GM18511 (cell line): ENCODE results near the gene SLC45A1.

Source experiments
- ATAC-seq: cut with Tn5 transposase; IDR thresholded peaks from one replicate; pipeline ENCODE4 v1.9.1; 2021; ENCODE audit warnings: mild to moderate bottlenecking, moderate library complexity; ENCODE audit not compliant: unreplicated experiment

SLC45A1 gene

GRCh38 chr1:8382608-8383505 lies 64.9 kb downstream of the SLC45A1 start:
- no peak for ATAC-seq

DNA sequence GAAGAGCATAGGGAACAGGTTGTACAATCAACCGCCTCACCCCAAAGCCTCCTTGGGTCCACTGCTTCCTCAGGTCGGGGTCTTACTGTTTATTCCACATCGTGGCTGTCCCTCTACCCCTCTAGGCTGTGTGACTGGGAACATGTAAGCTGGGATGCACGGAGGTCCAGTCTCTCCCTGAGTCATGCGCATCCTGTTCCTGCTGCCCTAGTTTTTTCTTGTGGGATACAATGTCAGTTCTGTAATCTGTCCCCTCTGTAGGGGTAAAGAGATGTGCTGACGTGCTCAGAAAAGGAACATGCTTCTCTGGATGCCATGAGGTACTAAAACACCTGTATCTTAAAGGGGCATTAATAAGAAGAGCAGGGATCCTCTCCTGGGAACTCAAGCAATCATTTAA lies 66.2 kb downstream of the SLC45A1 start:
- no peak for ATAC-seq

- no peak for ATAC-seq
These were observed 66.7 kb downstream of the SLC45A1 start for GRCh38 chr1:8384577-8384976.

DNA sequence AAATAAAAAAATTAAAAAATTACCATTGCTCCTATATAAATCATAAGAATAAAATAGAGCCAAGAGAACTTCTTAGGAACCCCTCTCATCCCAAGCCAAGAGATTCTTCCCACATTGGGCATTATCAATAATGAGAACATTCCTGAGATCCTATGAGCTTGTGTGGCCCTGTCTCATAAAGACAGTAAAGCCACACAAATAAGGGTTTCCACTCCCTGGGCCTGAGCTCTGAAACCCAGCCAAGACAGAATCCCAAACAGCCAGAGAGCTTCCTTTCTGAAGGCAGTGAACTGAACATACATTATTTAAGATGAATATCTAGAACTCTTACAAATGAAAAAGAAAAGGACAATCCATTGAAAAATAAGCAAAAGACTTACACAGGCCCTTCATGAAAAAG lies 68.3 kb downstream of the SLC45A1 start:
- no peak for ATAC-seq

DNA sequence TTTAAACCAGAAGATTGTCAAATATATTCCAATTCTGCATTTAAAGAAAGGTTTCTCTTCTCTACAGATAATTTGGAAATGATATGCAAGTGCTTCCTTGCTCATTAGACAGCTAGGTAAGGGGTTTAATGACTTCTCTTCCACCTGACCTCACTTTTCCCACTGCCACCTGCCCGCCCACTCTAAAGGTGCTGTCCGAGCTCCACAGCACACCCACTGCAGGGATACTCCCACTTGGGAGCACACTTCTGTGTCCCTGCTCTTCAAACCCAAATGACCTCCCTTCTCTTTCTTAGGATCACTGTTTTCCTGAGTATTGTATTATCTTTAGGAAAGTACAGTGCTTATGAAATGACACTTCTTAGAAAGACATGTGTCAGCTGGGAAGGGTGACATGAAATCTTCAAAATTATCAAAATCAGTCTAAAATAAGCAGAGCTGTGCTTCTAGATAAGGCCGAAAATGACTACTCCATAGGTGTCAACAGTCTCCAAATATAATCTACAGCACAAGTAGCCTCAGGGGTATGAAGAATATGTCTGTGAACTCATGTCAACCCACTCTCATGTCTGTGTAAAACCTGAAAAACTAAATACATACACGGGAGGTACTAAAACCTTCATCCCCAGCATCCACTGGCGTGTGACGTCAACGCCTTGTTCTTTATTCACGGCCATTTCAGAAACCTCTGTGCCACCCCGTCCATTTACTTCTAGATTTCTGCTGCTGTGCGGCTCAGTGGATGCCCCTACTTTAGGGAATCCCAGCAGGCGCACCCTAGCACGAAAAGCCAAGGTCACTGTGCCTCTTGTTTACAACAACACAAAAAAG lies 71.0 kb downstream of the SLC45A1 start:
- ATAC-seq, result no peak

DNA sequence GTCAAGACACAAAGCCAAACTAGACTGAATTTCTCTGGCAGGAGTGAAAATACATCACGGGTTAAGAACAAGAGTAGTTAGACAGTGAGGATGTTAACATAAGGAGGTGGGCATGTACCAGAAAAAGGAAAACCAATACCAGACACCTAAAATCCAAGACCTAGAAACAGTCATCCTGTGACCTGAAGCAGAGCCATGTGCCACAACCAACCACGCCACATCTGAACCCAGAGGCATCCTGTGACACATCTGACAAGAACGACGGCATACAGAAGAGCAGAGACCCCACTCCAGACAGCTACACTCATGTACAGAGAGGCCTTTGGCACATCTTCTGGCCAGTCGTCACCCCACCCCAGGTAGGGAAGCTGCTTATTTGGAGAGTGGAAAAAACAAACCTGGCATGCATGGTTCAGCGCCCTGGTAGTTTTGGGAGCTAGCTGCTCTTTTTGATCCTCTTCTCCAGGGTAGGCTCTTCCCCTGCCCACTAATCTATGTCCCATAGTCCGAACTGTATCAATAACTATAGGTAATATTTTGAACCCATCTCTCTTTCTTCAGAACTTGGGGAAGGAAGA lies 72.1 kb downstream of the SLC45A1 start:
- ATAC-seq, result no peak

- no peak for ATAC-seq
These were observed 72.8 kb downstream of the SLC45A1 start for GRCh38 chr1:8390707-8391106.

GRCh38 chr1:8392522-8392921 lies 74.6 kb downstream of the SLC45A1 start:
- no peak for ATAC-seq
